ENCODE results near the gene TNNT1.
"Not testable (repeated sequence)": the region's sequence is repeated elsewhere in the genome, so short reads cannot be mapped to it uniquely, and the experiment has no call there.

TNNT1 gene

GRCh38 chr19:55149078-55150003 is at the start of gene TNNT1:
Gene TNNT1, minus strand, starts transcription at chr19:55149206. Its CDS starts 2,049 bp downstream, at chr19:55147157.
- no peak for DNase-seq (ENCODE audit: low read depth)

- DNase-seq (ENCODE audit: low read depth), result no peak
Observed at GRCh38 chr19:55198651-55199050, 49.6 kb upstream of the TNNT1 start.

GRCh38 chr19:55197528-55197927 is 48.5 kb upstream of the TNNT1 start:
- DNase-seq (ENCODE audit: low read depth), result no peak

- DNase-seq (ENCODE audit: low read depth), result no peak
Observed at GRCh38 chr19:55196803-55197202, 47.8 kb upstream of the TNNT1 start.

- no peak for DNase-seq (ENCODE audit: low read depth)
Observed at GRCh38 chr19:55193481-55193880, 44.5 kb upstream of the TNNT1 start.

- peak; percentile 99 for DNase-seq (ENCODE audit: low read depth)
Observed at GRCh38 chr19:55189403-55189835, 40.4 kb upstream of the TNNT1 start.

GRCh38 chr19:55188625-55189024 is 39.6 kb upstream of the TNNT1 start:
- DNase-seq (ENCODE audit: low read depth), result no peak

GRCh38 chr19:55186080-55186479 is 37.1 kb upstream of the TNNT1 start:
- no peak for DNase-seq (ENCODE audit: low read depth)

GRCh38 chr19:55181740-55182139 is 32.7 kb upstream of the TNNT1 start:
- no peak for DNase-seq (ENCODE audit: low read depth)

GRCh38 chr19:55179606-55180484 is 30.8 kb upstream of the TNNT1 start, which contains the start of gene SYT5:
Gene SYT5, minus strand, starts transcription at chr19:55180289. Its CDS starts 1,248 bp downstream, at chr19:55179041.
- DNase-seq (ENCODE audit: low read depth), result no peak

GRCh38 chr19:55178781-55179599 is 30.0 kb upstream of the TNNT1 start:
- DNase-seq (ENCODE audit: low read depth), result peak; percentile 83

- no peak for DNase-seq (ENCODE audit: low read depth)
Observed at GRCh38 chr19:55176076-55176475, 27.1 kb upstream of the TNNT1 start.

GRCh38 chr19:55175117-55175867 is 26.3 kb upstream of the TNNT1 start:
- DNase-seq (ENCODE audit: low read depth), result no peak

- DNase-seq (ENCODE audit: low read depth), result no peak
Observed at GRCh38 chr19:55174425-55175116, 25.6 kb upstream of the TNNT1 start.

GRCh38 chr19:55173714-55174409 is 24.9 kb upstream of the TNNT1 start:
- DNase-seq (ENCODE audit: low read depth), result peak; percentile 49

- no peak for DNase-seq (ENCODE audit: low read depth)
Observed at GRCh38 chr19:55173186-55173713, 24.2 kb upstream of the TNNT1 start.

GRCh38 chr19:55172741-55173140 is 23.7 kb upstream of the TNNT1 start:
- peak; percentile 64 for DNase-seq (ENCODE audit: low read depth)

GRCh38 chr19:55172318-55172717 is 23.3 kb upstream of the TNNT1 start:
- DNase-seq (ENCODE audit: low read depth), result not testable (repeated sequence)

- DNase-seq (ENCODE audit: low read depth), result no peak
Observed at GRCh38 chr19:55171440-55171839, 22.4 kb upstream of the TNNT1 start.

Measured in amniotic epithelial cell (primary cell).